ENCODE results near the gene PTGS2.

Gene PTGS2

DNA sequence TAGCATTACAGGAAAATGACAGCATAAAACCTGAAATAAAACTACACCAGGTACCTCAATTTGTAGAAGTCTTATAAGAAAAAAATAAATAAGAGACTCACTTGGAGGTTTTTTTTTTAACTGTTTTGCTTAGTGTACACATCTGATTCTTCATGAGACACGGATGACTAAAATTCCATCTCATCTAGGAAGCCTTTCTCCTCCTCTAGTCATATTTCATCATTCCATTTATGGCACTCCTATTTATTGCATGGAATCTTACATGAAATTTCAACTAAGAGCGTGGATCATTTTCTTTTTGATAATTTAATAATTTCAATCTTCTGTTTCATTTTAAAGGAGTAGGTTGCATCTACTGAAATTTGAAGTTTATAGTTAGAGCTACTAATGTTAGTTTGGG, 1.6 kb upstream of the PTGS2 start:
- TF ChIP-seq ZFX (IDR thresholded peaks at IDR 0.05; ENCODE audit: borderline replicate concordance), result no peak
- H3K27ac ChIP-seq, result no peak overlapping the region

DNA sequence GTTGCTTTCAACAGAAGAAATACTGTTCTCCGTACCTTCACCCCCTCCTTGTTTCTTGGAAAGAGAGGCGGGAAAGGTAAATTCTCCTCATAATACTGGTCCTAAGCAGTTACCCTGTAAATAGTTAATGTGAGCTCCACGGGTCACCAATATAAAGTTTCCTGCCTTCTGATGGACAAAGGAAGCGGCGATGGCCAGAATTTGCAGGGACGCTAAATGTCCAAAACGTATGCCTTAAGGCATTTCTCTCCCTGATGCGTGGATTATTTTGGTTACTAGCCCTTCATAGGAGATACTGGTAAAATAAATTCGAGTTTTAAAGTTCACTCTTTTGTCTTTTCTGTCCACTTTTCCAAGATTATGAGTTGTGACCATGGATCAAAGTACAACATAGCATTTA, 898 bp upstream of the PTGS2 start:
- no peak overlapping the region for H3K27ac ChIP-seq
- no peak for TF ChIP-seq ZFX (IDR thresholded peaks at IDR 0.05; ENCODE audit: borderline replicate concordance)
- TF ChIP-seq, protein P1, sequence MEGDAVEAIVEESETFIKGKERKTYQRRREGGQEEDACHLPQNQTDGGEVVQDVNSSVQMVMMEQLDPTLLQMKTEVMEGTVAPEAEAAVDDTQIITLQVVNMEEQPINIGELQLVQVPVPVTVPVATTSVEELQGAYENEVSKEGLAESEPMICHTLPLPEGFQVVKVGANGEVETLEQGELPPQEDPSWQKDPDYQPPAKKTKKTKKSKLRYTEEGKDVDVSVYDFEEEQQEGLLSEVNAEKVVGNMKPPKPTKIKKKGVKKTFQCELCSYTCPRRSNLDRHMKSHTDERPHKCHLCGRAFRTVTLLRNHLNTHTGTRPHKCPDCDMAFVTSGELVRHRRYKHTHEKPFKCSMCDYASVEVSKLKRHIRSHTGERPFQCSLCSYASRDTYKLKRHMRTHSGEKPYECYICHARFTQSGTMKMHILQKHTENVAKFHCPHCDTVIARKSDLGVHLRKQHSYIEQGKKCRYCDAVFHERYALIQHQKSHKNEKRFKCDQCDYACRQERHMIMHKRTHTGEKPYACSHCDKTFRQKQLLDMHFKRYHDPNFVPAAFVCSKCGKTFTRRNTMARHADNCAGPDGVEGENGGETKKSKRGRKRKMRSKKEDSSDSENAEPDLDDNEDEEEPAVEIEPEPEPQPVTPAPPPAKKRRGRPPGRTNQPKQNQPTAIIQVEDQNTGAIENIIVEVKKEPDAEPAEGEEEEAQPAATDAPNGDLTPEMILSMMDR (IDR thresholded peaks at IDR 0.05), result no peak

DNA sequence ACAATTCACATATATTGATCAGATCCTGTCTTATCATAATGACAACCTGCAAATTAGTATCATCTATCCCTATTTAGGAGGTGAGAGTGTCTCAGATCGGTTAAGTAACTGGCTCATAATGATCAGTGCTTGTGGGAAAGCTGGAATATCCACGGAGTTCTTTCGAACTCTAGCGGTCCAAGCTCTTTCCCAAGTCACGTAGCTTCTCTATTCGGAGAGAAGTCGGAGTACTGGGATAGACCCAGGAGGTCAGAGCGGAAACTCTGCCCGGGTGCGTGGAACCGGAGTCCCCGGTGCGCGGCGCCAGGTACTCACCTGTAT, 339 bp downstream of the PTGS2 start:
- TF ChIP-seq ZFX (IDR thresholded peaks at IDR 0.05; ENCODE audit: borderline replicate concordance), result no peak
- TF ChIP-seq, protein P1 (IDR thresholded peaks at IDR 0.05), result no peak
- peak overlapping the region; percentile 16 for H3K27ac ChIP-seq

DNA sequence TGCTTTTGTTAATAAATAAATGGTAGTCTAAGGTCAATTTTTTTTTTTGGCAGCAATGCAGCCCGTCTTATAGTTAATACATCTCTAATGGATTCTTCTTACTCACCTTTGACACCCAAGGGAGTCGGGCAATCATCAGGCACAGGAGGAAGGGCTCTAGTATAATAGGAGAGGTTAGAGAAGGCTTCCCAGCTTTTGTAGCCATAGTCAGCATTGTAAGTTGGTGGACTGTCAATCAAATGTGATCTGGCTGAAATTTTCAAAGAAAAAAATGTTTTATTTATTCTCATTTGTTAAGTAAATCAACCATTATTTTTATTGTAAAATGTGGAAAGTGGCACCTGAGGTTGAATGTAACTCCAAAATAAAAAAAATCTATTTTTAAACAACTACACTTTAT, 2.1 kb downstream of the PTGS2 start:
- no peak overlapping the region for H3K27ac ChIP-seq
- TF ChIP-seq, protein P1 (IDR thresholded peaks at IDR 0.05), result no peak
- TF ChIP-seq ZFX (IDR thresholded peaks at IDR 0.05; ENCODE audit: borderline replicate concordance), result no peak

DNA sequence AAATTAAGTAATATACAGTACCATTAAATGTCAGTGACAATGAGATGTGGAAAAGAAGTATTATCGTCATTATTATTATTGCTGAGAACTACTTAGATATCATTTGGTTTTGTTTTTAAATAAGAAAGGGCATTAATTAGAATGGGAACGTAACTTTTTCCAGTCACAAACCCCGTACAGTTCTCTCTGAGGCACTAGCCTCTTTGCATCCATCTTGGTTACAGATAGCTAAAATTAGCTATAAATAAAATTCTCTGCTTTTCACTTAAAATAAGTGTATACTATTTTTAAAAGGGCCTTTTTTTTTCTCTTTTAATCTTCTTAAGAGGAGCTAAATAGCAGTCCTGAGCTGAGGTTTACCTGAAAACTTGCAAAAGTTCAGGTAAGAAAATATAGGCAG, 7.6 kb downstream of the PTGS2 start:
- no peak overlapping the region for H3K27ac ChIP-seq
- TF ChIP-seq, protein P1 (IDR thresholded peaks at IDR 0.05), result no peak
- TF ChIP-seq ZFX (IDR thresholded peaks at IDR 0.05; ENCODE audit: borderline replicate concordance), result no peak

DNA sequence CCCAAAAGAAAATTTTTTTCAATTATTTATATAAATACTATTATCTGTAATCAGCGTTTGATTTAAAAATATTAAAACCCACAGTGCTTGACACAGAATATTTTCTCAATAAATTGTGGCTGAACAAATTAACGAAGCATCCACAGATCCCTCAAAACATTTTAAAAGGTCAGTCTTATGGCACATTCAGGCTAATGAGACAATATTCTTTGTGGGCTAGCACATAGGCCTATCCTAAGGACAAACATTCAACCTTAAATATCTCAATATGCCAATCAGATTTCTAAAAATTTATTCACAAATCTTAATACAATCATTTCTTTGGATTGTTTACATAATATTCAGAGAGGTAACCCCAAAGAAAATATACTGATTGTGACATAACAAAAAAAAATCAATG, 8.1 kb downstream of the PTGS2 start:
- no peak overlapping the region for H3K27ac ChIP-seq
- TF ChIP-seq ZFX (IDR thresholded peaks at IDR 0.05; ENCODE audit: borderline replicate concordance), result no peak
- TF ChIP-seq, protein P1 (IDR thresholded peaks at IDR 0.05), result no peak

DNA sequence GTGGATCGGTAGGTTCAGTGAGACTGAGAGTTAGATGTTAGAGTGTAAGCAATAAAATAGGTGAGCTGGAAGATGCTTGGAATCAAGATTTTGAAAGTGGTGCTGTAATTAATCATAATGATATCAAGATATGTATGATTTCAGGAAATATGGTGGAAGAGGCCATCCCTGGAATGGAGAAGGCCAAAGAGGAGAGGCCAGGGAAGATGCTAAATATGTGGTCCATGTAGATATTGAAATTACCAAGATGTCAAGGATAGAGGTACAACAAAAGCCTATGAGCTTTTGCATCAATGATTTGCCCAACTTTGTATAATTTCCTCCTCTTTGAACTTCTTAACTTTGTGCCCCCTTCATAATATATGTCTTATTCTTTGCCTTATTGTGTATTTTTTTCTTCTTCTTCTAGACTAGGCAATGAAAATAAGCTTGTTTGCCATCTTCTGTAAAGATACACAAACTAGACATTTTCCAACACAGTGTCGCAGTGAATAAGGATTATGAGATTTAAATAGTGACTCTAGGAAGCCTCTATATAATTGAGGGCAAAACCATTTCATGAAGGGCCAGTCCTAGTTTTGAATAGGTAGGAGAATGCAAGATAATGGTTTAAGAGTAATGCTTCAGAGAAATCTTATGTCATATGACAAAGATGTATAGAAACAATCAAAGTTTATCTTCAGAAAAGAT, 8.9 kb downstream of the PTGS2 start:
- TF ChIP-seq, protein P1 (IDR thresholded peaks at IDR 0.05), result no peak
- TF ChIP-seq ZFX (IDR thresholded peaks at IDR 0.05; ENCODE audit: borderline replicate concordance), result no peak

More for the DNA sequence above, 8.9 kb downstream of the PTGS2 start:
- no peak overlapping the region for H3K27ac ChIP-seq

Measured in 22Rv1 (cell line).